ENCODE results near the gene PGA3. TPM values are rescaled to one million over a fixed set of nuclear protein-coding genes. Genes with fewer than 3 reads are reported as not detected.

Gene PGA3
- total and polyA plus RNA-seq, 10 donors = 0.33 to 2.6 (median 0.61) TPM; not detected in 3

- Histone ChIP-seq H3K36me3 (no peaks in the 10 kb centered on the region), H3K27ac (no peak overlapping the region), H3K4me1 (no peaks in the 10 kb centered on the region), H3K4me3 (no peak overlapping the region), H3K9me3 (no peaks in the 10 kb centered on the region), H3K27me3 (replicated peaks in 1 of 7) (no peaks in the 10 kb centered on the region)
- DNase-seq = no peak
- intact Hi-C loops (cut with DNase I; ENCODE audit: low total_unique reads) = no loop called here
- 94 to 96% (median 95%) methylated on average over 4 of the region's 4 CpGs for WGBS, 5 donors
- TF ChIP-seq POLR2A (IDR thresholded peaks at IDR 0.05) (no peak), POLR2AphosphoS5 (IDR thresholded peaks at IDR 0.05) (no peak)
- TF ChIP-seq, protein P1, sequence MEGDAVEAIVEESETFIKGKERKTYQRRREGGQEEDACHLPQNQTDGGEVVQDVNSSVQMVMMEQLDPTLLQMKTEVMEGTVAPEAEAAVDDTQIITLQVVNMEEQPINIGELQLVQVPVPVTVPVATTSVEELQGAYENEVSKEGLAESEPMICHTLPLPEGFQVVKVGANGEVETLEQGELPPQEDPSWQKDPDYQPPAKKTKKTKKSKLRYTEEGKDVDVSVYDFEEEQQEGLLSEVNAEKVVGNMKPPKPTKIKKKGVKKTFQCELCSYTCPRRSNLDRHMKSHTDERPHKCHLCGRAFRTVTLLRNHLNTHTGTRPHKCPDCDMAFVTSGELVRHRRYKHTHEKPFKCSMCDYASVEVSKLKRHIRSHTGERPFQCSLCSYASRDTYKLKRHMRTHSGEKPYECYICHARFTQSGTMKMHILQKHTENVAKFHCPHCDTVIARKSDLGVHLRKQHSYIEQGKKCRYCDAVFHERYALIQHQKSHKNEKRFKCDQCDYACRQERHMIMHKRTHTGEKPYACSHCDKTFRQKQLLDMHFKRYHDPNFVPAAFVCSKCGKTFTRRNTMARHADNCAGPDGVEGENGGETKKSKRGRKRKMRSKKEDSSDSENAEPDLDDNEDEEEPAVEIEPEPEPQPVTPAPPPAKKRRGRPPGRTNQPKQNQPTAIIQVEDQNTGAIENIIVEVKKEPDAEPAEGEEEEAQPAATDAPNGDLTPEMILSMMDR (IDR thresholded peaks at IDR 0.05 in 8 of 11, conservative IDR thresholded peaks at IDR 0.05 in 3 of 11) = no peak
Observed at GRCh38 chr11:61181489-61181888, 21.8 kb upstream of the PGA3 start.

DNA sequence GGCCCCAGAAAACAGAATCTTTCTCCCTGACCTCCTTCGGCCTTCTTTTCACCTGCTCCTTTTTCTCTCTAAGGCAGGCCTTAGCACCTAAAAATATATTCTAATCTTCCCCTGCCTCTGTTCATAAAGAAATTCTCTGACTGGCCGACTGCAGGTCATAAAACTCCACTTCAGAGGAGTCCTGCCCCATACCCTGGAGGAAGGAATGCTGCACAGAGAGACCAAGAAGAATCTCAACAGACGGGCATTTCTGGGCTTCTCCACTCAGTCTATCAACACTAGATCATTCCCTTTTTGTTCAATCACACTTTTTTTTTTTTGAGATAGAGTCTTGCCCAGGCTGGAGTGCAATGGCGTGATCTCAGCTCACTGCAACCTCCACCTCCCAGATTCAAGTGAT, 19.7 kb upstream of the PGA3 start:
- WGBS, 5 donors = 88 to 93% (median 91%) methylated on average over 4 of the region's 4 CpGs
- no peaks in the 10 kb centered on the region for H3K36me3 ChIP-seq
- H3K9me3 ChIP-seq = no peaks in the 10 kb centered on the region
- H3K4me1 ChIP-seq = peaks cover 0 to 8% (median 6%) of the 10 kb centered on the region in 6 donors
- no peak for TF ChIP-seq POLR2AphosphoS5 (IDR thresholded peaks at IDR 0.05)
- TF ChIP-seq, protein P1 (IDR thresholded peaks at IDR 0.05 in 8 of 11, conservative IDR thresholded peaks at IDR 0.05 in 3 of 11) = no peak
- TF ChIP-seq POLR2A (IDR thresholded peaks at IDR 0.05) = no peak
- H3K27ac ChIP-seq = no peak overlapping the region
- intact Hi-C loops (cut with DNase I; ENCODE audit: low total_unique reads) = loop anchor here (2.0 kb wide), 1 partner anchor 353 kb away; no protein-coding TSS in a partner anchor
- no peak for DNase-seq
- no peak overlapping the region for H3K4me3 ChIP-seq
- H3K27me3 ChIP-seq (replicated peaks in 1 of 7) = no peaks in the 10 kb centered on the region

DNA sequence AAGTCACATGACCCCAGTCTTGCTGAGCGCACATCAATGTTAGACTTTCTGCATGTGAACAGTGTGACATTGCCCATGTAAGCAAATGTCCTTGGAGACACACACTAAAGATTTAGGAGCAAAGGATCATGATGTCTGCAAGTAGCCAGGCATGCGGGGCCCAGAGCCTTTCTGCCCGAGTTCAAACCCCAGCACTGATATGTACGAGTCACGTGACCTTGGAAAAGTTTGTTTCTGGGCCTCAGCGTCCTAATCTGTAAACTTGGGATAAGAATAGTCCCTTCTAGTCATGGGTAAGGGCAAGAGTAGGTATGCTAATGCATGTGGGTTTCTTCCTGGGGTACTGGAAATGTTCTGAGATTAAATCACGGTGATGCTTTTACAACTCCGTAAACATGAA, 16.8 kb upstream of the PGA3 start:
- WGBS, 5 donors = 86 to 95% (median 90%) methylated on average over 8 of the region's 8 CpGs
- H3K4me3 ChIP-seq = no peak overlapping the region
- intact Hi-C loops (cut with DNase I; ENCODE audit: low total_unique reads) = no loop called here
- no peak overlapping the region for H3K27ac ChIP-seq
- H3K4me1 ChIP-seq = peaks cover 0 to 8% (median 6%) of the 10 kb centered on the region in 6 donors
- H3K9me3 ChIP-seq = no peaks in the 10 kb centered on the region
- H3K36me3 ChIP-seq = no peaks in the 10 kb centered on the region
- no peak for DNase-seq
- no peak for TF ChIP-seq POLR2A (IDR thresholded peaks at IDR 0.05)
- TF ChIP-seq, protein P1 (IDR thresholded peaks at IDR 0.05 in 8 of 11, conservative IDR thresholded peaks at IDR 0.05 in 3 of 11) = no peak
- no peaks in the 10 kb centered on the region for H3K27me3 ChIP-seq (replicated peaks in 1 of 7)

DNA sequence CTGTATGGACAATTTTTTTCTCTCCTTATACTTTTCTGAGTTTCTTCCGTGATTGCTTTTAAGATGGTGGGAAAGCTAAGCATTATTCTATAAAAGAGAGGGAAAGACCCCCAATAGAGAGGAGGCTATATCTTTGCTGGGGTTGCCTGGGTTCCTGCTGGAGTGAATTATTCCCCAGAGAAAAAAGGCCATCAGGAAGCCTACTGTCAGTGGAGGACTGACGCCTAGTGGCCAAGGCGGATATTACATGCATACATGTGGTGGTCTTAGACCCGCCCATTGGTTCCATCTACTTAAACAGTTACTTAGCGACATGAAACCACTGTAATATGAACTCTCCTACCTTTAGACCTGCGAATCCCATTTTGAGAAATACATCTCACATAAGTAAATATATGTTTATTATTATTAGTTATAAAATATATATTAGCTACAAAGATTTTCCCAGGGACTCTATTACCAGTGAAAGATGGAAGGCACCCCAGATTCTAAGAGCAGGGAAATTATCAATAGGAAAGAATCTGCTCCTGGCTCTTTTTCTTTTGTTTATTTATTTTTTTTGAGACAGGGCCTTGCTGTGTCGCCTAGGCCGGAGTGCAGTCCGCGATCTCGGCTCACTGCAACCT, 15.7 kb upstream of the PGA3 start:
- TF ChIP-seq POLR2A (IDR thresholded peaks at IDR 0.05) = no peak
- TF ChIP-seq, protein P1 (IDR thresholded peaks at IDR 0.05 in 8 of 11, conservative IDR thresholded peaks at IDR 0.05 in 3 of 11) = peak; percentile 65 to 93 (median 88)
- no peak for TF ChIP-seq POLR2AphosphoS5 (IDR thresholded peaks at IDR 0.05)
- peaks cover 0 to 8% (median 6%) of the 10 kb centered on the region in 6 donors for H3K4me1 ChIP-seq
- no peaks in the 10 kb centered on the region for H3K36me3 ChIP-seq
- peak; percentile 82 for DNase-seq
- H3K9me3 ChIP-seq = no peaks in the 10 kb centered on the region
- 42 to 46% (median 43%) methylated on average over 11 of the region's 11 CpGs for WGBS, 5 donors
- intact Hi-C loops (cut with DNase I; ENCODE audit: low total_unique reads) = no loop called here
- no peaks in the 10 kb centered on the region for H3K27me3 ChIP-seq (replicated peaks in 1 of 7)
- no peak overlapping the region for H3K27ac ChIP-seq
- no peak overlapping the region for H3K4me3 ChIP-seq

Data from spleen (tissue), 11 donors.